Activated CD8-positive, alpha-beta memory T cell treated with anti-CD3 and anti-CD28 coated beads for 36 hours (primary cell): Measurements from ENCODE around the gene VAV1. TPM values are rescaled to one million over a fixed set of nuclear protein-coding genes. Genes with fewer than 3 reads are reported as not detected.
"Not testable (repeated sequence)": the region's sequence is repeated elsewhere in the genome, so short reads cannot be mapped to it uniquely, and the experiment has no call there.

Experiments used
- CTCF ChIA-PET: fragments of 350-600 bp; sonication (Branson Sonifier 250); formaldehyde crosslinking; loops from one replicate; lab custom pipeline; 2021; ENCODE audit warnings: antibody characterized with exemption; lab: Charles Lee
- POLR2A ChIA-PET: fragments of 350-600 bp; sonication (Branson Sonifier 250); formaldehyde crosslinking; loops from one replicate; lab custom pipeline; 2021; ENCODE audit warnings: antibody characterized with exemption; lab: Charles Lee
- total RNA-seq, 2 experiments: library from RNA; stranded (reverse); gene quantifications; one replicate each; pipeline ENCODE4 v1.2.3, GENCODE V29; 2021

The VAV1 gene
- total RNA-seq, 2 experiments from 2014 or later: 59.5 to 59.7 TPM

DNA sequence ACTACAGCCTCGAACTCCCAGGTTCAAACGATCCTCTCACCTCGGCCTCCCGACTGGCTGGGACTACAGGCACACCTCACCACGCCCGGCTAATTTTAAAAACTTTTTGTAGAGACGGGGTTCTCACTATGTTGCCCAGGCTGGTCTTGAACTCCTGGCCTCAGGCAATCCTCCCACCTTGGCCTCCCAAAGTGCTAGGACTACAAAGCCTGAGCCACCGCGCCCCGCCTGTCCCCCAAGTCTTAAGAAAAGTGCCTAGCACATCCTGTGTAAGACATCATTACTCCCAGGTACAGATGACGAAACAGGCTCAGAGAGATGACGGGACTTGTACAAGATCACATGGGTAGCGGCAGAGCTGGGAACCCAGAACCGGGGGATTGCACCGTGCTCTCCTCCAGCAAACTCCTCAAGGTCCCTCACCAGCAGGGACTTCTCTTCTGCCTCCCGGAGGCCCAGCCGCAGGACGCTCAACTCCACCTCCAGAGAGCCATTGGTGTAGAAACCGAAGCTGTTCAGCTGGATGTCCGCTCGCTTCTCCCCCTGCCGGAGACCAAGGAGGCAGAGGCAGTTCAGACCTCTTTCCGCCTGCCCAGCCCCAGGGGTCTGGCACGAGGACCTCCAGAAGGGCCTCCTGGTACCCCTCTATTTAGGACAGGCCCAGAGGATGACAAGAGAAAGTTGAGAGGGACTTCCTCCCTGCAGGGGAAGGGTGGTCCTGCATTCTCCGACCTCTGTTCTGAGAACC lies 36.2 kb upstream of the VAV1 start:
- ChIA-PET CTCF (interaction anchor here (0.8 to 6.3 kb wide), 13 partner anchors 20 to 220 kb away, joined by 3 to 79 read pairs (median 4); no protein-coding TSS in a partner anchor), POLR2A (interaction anchor here (0.7 to 3.6 kb wide), 6 partner anchors 37 to 127 kb away, joined by 3 to 17 read pairs (median 4); partner anchors contain the start of genes TNFSF14 and VAV1)

DNA sequence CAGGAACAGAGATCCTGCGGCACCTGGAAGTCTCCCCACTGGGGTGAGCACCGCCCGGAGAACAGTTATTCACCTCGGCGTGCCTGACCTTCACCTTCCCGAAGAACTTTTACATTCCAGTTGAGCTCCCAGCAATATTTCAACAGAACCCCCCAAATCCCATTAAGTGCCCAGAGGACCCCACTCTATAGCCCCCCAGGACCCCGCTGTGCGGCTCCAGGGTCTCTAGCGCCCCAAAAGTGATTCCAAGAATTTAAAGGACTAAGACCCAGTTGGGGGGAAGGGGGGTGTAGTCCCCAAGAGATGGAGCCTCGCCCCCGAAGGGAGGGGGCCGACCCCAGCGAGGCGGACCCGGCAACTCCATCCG lies 35.6 kb upstream of the VAV1 start:
- ChIA-PET POLR2A (interaction anchor here (1.0 to 3.6 kb wide), 5 partner anchors 59 to 127 kb away, joined by 3 to 17 read pairs (median 4); partner anchors contain the start of gene TNFSF14), CTCF (interaction anchor here (0.9 to 6.3 kb wide), 8 partner anchors 31 to 219 kb away, joined by 3 to 79 read pairs (median 6); no protein-coding TSS in a partner anchor)

DNA sequence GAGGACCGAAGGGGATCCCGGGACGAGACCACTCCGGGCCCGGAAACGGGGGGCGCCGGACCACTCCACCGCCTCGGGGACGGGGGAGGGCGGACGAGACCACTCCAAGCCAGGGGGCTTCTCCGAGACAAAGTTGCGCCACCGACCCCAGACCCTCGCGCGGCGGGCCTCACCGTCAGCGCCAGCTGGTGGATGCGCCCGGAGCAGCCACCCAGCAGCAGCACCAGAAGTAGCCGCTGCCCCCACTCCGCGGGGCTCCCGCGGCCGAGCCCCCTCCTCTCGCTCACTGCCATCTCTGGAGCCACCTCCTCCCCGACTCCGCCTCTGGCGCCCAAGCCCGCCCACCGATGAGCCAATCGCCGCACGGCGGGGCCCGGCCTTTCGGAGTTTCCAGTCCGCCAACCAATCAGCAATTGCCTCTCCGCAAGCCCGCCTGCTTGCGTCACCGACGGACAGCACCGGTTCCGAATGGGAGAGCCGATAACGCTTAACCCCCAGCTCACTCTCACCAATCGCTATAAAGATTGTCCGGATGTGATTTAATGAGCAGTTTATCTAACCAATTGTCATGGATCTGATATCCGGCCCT lies 35.1 kb upstream of the VAV1 start, which contains the start of gene GPR108:
Gene GPR108 (minus strand): TSS at position 297 of the 589 bp plus-strand sequence. CDS start 4 bp downstream, at position 293.
- CTCF ChIA-PET: interaction anchor here (0.5 to 6.3 kb wide), 11 partner anchors 31 to 1878 kb away, joined by 3 to 79 read pairs (median 7); partner anchors contain the start of gene VAV1

DNA sequence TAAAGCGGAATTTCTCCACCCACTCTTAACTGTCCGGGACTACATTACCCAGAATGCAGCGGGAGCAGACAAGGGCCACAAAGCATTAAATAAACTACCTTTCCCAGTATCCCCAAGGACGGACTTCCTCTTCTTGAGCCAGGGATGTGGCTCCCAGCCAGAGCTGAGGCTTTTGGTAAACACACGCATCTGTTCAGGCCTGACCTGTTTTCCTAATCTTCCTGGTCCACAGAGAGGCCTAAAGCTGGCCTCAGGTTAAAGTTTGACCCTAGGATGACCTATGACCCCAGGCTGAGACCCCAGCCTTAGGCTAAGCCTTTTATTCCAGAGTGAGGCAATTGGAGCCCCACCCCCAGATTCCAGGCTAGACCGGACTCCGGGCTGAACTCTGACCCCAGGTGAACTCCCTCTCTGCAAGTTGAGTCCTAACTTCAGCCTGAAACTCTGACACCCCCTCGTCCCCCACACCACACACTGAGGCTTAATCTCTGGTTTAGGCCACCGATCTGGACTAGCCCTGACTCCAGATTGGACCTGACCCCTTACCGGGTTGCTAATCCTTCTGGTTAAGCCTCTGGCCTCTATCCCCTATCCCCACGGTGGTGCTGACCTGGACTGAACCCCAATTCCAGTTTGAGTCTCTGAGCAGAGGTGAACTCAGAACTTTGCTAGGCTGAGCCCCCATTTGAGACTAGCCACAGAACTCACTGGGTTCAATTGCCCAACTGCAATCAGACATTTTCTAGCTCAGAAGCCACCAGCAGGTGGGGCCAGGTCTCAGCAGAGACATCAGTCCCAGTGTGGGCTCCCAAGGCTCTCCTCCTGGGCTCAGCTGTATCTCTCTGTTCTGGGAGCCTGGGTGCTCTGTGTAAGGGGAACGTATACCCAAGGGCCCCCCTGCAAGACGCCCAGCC lies 34.4 kb upstream of the VAV1 start:
- ChIA-PET CTCF (interaction anchor here (0.5 to 6.3 kb wide), 15 partner anchors 9 to 1878 kb away, joined by 3 to 79 read pairs (median 5); partner anchors contain the start of genes DENND1C and VAV1), POLR2A (interaction anchor here (0.9 to 3.6 kb wide), 3 partner anchors 34 to 126 kb away, joined by 3 to 17 read pairs (median 7); partner anchors contain the start of gene VAV1)

More for the DNA sequence above, 35.1 kb upstream of the VAV1 start, which contains the start of gene GPR108:
- POLR2A ChIA-PET: interaction anchor here (0.9 to 3.6 kb wide), 6 partner anchors 35 to 126 kb away, joined by 3 to 17 read pairs (median 6); partner anchors contain the start of genes TNFSF14 and VAV1

DNA sequence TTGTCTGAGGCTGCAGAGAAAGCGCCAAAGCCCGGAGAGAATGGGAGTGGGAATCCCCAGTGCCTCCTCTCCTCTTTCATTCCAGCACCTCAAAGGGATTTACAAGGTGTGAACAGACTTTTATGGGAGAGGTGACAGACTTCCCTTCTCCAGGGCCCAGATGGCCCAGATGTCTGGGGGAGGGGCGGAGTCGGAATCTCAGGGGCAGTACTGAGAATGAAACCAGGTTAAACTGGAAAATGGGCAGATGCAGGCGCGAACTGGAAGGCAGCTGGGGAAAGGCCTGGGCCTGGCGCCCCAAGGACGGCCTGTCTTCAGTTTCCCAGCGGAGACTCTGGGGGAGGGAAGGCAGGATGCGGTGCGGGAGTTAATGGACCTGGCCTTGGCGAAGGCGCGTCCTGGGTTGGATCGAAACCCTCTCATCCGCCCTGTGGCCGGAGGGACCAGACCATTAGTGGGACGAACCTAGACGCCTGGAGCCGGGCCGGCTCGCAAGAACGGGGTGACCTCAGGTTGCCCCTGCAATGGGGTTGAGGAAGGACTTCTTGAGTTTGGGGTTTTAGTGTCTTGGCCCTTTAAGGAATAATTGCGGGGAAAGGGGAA lies 33.6 kb upstream of the VAV1 start:
- ChIA-PET POLR2A (interaction anchor here (1.9 to 3.6 kb wide), 2 partner anchors 34 to 125 kb away, joined by 7 to 17 read pairs; partner anchors contain the start of gene VAV1), CTCF (interaction anchor here (1.0 to 6.3 kb wide), 12 partner anchors 10 to 258 kb away, joined by 3 to 79 read pairs (median 5); partner anchors contain the start of genes DENND1C and VAV1)

DNA sequence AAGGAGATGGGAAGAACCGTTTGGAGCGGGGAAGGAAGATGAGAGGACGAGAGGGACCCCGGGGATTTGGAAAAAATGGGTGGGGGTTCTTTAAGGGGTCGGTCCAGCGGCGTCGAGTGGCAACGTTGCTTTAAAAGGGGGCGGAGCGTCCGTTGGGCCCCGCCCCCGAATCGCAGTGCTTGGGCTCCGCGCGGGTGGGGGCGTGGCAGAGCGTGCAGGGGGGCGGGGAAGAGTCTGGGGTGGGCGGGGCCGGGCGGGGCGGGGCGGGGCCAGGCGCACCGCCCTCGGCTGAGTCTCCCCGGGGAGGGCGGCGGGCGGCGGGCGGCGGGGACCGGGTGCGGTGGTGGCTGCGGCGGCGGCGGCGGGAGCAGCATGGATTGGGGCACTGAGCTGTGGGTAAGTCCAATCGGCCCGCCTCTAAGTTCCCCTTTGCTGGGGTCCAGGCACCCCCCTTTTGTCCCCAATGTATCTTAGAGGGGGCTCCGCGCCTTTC lies 33.1 kb upstream of the VAV1 start, which contains the start of gene TRIP10:
Gene TRIP10 (plus strand): TSS at position 291 of the 493 bp plus-strand sequence. CDS start 82 bp downstream, at position 373.
- CTCF ChIA-PET: interaction anchor here (1.4 to 6.3 kb wide), 6 partner anchors 11 to 222 kb away, joined by 3 to 79 read pairs (median 6); no protein-coding TSS in a partner anchor

DNA sequence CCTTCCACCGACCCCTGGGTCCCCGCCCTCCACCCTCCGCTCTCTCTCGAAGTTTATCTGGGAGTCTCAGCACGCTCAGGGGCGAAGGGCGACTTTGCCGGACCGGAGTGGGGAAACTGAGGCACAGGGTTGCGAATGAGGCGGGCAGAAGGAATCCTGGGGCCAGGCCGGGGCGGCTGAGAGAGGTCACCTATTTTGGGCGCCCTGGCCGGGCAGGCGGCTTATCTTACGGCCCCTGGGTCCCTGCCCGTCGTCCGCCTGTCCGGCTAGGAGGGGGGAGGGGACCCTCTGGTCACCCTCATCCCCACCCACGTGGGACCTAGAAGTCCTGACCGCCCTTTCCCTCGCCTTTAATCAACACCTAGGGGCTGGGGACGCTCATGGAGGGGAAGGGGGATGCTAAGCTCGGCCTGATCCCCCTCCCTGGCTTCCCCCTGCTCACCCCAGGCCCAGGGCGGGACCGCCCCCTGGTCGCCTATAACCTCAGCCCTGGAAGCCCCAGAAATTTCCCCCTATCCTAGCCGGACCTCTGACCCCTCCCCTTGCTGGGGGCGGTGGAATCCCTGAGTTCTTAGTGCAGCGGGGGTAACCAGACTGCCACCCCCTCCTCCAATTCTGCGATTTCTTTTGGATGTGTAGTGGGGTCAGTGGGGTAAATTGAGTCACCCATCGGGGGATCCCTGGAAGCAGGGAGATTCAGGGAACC lies 32.5 kb upstream of the VAV1 start:
- CTCF ChIA-PET: interaction anchor here (1.4 to 6.3 kb wide), 3 partner anchors 107 to 223 kb away, joined by 3 to 79 read pairs (median 5); no protein-coding TSS in a partner anchor
- POLR2A ChIA-PET: no interaction called here

More for the DNA sequence above, 33.1 kb upstream of the VAV1 start, which contains the start of gene TRIP10:
- POLR2A ChIA-PET: interaction anchor here (1.9 kb wide), 1 partner anchor 33 kb away, joined by 7 read pairs; the partner anchor contains the start of gene VAV1

DNA sequence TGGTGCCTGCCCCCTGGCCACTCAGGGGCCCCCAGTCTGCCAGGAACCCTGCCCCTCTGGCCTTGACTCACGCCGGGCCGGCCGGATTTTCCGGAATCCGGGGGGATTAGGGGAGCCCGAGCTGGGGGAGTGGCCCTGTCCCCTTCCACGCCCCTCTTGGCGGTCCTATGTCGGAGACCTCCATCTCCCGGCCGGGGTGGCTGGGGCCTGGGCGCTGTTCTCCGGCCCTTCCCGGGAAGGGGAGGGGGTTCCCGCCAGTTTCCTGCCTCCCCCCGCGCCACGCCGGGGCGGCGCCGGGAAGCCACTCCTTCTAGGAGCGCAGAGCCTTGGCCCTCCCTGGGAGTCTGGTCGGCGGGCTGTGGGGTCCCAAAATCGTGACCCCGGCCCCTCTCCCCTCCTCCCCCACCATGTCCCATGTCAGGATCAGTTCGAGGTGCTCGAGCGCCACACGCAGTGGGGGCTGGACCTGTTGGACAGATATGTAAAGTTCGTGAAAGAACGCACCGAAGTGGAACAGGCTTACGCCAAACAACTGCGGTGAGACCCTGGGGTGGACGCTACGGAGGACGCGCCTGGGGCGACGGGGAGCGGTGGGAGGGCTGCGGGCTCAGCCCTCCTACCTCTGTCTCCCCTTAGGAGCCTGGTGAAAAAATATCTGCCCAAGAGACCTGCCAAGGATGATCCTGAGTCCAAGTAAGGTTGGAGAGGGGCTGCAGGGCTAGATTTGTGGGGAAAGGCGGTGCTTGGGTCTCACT lies 31.7 kb upstream of the VAV1 start:
- CTCF ChIA-PET: interaction anchor here (0.7 to 6.3 kb wide), 4 partner anchors 108 to 123 kb away, joined by 3 to 79 read pairs (median 4); no protein-coding TSS in a partner anchor
- POLR2A ChIA-PET: no interaction called here

DNA sequence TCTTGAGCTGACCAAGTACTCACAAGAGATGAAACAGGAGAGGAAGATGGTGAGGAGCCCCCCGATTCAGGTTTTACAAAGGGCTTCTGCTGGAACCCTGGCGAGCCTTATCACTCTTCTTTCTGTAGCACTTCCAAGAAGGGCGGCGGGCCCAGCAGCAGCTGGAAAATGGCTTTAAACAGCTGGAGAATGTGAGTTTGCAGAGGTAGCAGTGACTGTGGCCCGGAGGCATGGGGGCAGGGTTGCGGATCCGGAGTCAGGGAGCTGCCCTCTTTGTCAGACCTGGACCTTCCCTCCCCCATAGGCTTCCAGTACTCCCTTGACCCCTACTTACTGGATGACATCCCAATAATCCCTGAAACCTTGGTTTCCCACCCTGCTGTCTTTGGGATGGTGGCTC lies 29.4 kb upstream of the VAV1 start:
- POLR2A ChIA-PET: no interaction called here
- CTCF ChIA-PET: interaction anchor here (0.9 to 2.0 kb wide), 2 partner anchors 120 to 121 kb away, joined by 3 to 8 read pairs; no protein-coding TSS in a partner anchor

DNA sequence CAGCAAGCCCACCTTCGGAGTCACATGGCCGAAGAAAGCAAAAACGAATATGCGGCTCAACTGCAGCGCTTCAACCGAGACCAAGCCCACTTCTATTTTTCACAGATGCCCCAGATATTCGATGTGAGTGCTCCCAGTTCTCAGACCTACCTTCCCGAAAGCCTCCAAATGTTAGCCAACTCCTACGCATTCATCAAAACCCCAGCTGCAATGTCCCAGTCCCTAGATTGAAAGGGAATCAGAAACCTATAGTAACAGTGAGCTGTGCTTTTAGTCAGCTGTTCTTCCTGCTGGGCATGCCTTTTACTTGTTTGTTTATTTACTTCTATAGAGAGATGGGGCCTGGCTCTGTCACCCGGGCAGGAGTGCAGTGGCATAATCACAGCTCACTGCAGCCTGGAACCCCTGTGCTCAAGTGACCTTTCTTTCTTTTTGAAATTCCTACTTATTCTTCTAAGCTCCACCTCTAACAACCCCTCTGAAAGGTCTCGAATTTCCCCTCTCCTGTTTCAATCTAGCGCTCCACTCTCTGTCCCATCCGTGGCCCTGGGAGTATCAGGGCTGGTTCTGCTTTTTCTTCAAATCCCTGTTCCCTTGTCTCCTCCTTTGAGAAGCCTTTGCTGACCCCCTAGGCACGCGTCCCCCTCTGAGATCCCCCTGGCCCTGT lies 28.7 kb upstream of the VAV1 start:
- ChIA-PET CTCF (interaction anchor here (2.0 kb wide), 1 partner anchor 119 kb away, joined by 8 read pairs; no protein-coding TSS in a partner anchor), POLR2A (interaction anchor here (0.6 kb wide), 1 partner anchor 45 kb away, joined by 3 read pairs; no protein-coding TSS in a partner anchor)

DNA sequence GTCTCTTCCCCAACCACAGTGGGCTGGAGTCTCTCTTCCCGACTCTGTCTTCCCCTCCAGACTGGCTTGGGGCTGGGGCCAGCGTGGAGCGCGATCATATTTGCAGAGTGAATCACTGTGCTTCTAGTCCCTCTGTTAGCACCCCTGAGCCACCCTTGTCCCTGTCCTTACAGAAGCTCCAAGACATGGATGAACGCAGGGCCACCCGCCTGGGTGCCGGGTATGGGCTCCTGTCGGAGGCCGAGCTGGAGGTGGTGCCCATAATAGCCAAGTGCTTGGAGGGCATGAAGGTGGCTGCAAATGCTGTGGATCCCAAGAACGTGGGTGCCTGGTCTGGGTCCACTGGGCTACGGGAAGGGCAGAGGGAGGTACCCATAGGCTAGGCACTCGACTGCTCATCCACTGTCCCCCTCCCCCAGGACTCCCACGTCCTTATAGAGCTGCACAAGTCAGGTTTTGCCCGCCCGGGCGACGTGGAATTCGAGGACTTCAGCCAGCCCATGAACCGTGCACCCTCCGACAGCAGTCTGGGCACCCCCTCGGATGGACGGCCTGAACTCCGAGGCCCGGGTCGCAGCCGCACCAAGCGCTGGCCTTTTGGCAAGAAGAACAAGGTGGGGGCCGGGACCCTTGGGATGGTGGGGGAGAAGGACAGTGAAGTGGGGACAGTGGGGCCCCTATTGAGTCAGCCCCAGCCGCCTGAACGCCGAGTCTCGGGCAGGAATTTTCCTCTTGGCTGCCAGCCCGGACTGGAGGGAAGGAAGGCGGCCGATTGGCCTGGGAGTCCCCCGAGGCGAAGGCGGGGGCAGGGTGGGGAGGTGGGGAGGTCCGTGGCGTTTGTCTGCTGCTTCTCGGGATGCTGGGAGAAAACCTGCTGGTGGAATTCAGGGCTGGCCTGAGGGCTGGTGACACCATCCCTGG lies 27.9 kb upstream of the VAV1 start:
- CTCF ChIA-PET: interaction anchor here (2.0 kb wide), 1 partner anchor 119 kb away, joined by 8 read pairs; no protein-coding TSS in a partner anchor
- POLR2A ChIA-PET: interaction anchor here (0.6 kb wide), 1 partner anchor 45 kb away, joined by 3 read pairs; no protein-coding TSS in a partner anchor

DNA sequence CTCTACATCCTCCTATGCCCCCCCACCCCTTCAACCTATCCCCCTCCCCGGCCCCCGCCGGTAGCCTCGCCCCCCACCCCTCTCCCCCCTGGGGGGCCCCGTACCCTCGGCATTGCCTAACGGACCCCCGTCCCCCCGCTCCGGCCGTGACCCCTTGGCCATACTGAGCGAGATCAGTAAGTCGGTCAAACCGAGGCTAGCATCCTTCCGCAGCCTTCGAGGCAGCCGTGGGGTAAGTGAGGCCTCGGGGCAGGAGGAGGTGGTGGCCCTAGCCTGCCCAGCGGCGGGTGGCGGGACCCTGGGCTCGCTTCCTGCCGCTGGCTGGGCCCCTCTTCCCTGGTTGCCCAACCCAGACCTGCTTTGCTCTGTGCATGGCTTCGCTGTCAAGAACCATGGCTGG lies 26.5 kb upstream of the VAV1 start:
- CTCF ChIA-PET: interaction anchor here (0.6 kb wide), 1 partner anchor 72 kb away, joined by 3 read pairs; no protein-coding TSS in a partner anchor
- POLR2A ChIA-PET: interaction anchor here (0.6 kb wide), 1 partner anchor 16 kb away, joined by 4 read pairs; no protein-coding TSS in a partner anchor

DNA sequence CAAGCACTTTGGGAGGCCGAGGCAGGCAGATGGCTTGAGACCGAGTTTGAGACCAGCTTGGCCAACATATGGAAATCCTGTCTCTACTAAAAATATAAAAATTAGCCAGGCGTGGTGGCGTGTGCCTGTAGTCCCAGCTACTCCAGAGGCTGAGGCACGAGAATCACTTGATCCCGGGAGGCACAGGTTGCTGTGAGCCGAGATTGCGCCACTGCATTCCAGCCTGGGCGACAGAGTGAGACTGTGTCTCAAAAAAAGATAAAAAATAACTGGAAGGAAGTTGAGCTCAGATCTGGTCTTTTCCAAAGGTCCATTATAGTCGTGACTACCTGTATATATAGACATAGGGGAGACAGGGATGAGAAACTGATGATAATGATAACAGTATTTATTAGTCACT lies 24.0 kb upstream of the VAV1 start:
- CTCF ChIA-PET: interaction anchor here (1.0 kb wide), 1 partner anchor 115 kb away, joined by 4 read pairs; no protein-coding TSS in a partner anchor
- POLR2A ChIA-PET: not testable (repeated sequence)

DNA sequence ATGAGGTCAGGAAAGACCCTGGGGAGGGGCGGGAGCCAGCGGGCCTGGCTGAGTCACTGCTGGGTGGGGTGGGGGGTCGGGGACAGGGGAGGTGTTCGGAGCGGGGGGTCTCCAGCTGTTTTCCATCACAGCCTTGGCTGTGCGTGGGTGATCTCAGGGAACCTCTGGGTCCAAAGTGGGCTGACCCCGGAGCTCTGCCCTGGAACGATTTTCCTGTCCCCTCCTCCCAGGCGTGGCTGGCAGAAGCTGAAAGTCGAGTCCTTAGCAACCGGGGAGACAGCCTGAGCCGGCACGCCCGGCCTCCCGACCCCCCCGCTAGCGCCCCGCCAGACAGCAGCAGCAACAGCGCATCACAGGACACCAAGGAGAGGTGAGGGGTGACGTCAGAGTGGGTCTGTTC lies 22.4 kb upstream of the VAV1 start:
- POLR2A ChIA-PET: no interaction called here
- CTCF ChIA-PET: no interaction called here
